Neuronal stem cell (in vitro differentiated cells): ENCODE results near the gene PRKACA.
"Not testable (repeated sequence)": the region's sequence is repeated elsewhere in the genome, so short reads cannot be mapped to it uniquely, and the experiment has no call there.

Experiments
- DNase-seq: peaks from one replicate; pipeline ENCODE4 v3.0.0-alpha.2; 2013; ENCODE audit warnings: low spot score
- H2AFZ ChIP-seq: one replicate; pipeline ENCODE4 v1.6.1; 2013; ENCODE audit warnings: mild to moderate bottlenecking, low read length, inconsistent platforms
- H2AK5ac ChIP-seq: 2 replicates; pipeline ENCODE4 v1.6.1; 2013; ENCODE audit warnings: low read depth, mild to moderate bottlenecking, inconsistent platforms, low read length, moderate library complexity, mixed read lengths
- H2BK120ac ChIP-seq: 2 replicates; pipeline ENCODE4 v1.6.1; 2013; ENCODE audit warnings: low read depth, mild to moderate bottlenecking, inconsistent platforms, low read length, moderate library complexity, mixed read lengths
- H2BK12ac ChIP-seq: one replicate; pipeline ENCODE4 v1.6.1; 2013; ENCODE audit warnings: low read length, inconsistent platforms
- H2BK15ac ChIP-seq: 2 replicates; pipeline ENCODE4 v1.6.1; 2013; ENCODE audit warnings: mild to moderate bottlenecking, low read length, inconsistent platforms, mixed read lengths
- H2BK5ac ChIP-seq: one replicate; pipeline ENCODE4 v1.6.1; 2013; ENCODE audit warnings: inconsistent platforms, mild to moderate bottlenecking, low read length, moderate library complexity
- H3K14ac ChIP-seq: one replicate; pipeline ENCODE4 v1.6.1; 2013; ENCODE audit warnings: low read length, inconsistent platforms
- H3K18ac ChIP-seq: 2 replicates; pipeline ENCODE4 v1.6.1; 2013; ENCODE audit warnings: low read length, inconsistent platforms
- H3K23ac ChIP-seq: 2 replicates; pipeline ENCODE4 v1.6.1; 2013; ENCODE audit warnings: low read depth, mild to moderate bottlenecking, mixed read lengths, low read length, inconsistent platforms; ENCODE audit not compliant: poor library complexity
- H3K27ac ChIP-seq: replicated peaks from 3 replicates; pipeline ENCODE4 v1.5.1; 2013; ENCODE audit warnings: low read length, inconsistent platforms
- H3K27me3 ChIP-seq, 3 experiments: 2 replicates each; pipeline ENCODE4 v1.6.1; 2013; ENCODE audit warnings: low read length in 3 of 3, mild to moderate bottlenecking in 2 of 3, inconsistent platforms in 1 of 3, low read depth in 1 of 3, mixed read lengths in 1 of 3, moderate library complexity in 1 of 3; ENCODE audit not compliant: control insufficient read depth in 3 of 3, insufficient read depth in 3 of 3
- H3K36me3 ChIP-seq, 2 donors: replicated peaks in 1 of 2; 2 replicates each; pipeline ENCODE4 v1.6.1; 2013; ENCODE audit warnings: low read length in 2 of 2; ENCODE audit not compliant: control insufficient read depth in 2 of 2, insufficient read depth in 2 of 2
- H3K4ac ChIP-seq: 2 replicates; pipeline ENCODE4 v1.6.1; 2013; ENCODE audit warnings: inconsistent platforms, mild to moderate bottlenecking, low read length, moderate library complexity
- H3K4me1 ChIP-seq, 2 donors: 1 replicate in 1 of 2; 2 replicates in 1 of 2; pipeline ENCODE4 v1.6.1; 2013; ENCODE audit warnings: low read length in 2 of 2, low read depth in 1 of 2; ENCODE audit not compliant: control insufficient read depth in 2 of 2, insufficient read depth in 1 of 2
- H3K4me2 ChIP-seq: one replicate; pipeline ENCODE4 v1.6.1; 2013; ENCODE audit warnings: mild to moderate bottlenecking, low read length, inconsistent platforms; ENCODE audit not compliant: insufficient read depth, poor library complexity, severe bottlenecking
- H3K4me3 ChIP-seq, 2 donors: 2 replicates each; pipeline ENCODE4 v1.5.1; 2013; ENCODE audit warnings: low read length in 2 of 2, mild to moderate bottlenecking in 2 of 2, inconsistent platforms in 1 of 2, moderate library complexity in 1 of 2
- H3K79me1 ChIP-seq: one replicate; pipeline ENCODE4 v1.6.1; 2013; ENCODE audit warnings: low read depth, mild to moderate bottlenecking, inconsistent platforms, low read length, moderate library complexity
- H3K9ac ChIP-seq: one replicate; pipeline ENCODE4 v1.6.1; 2013; ENCODE audit warnings: mild to moderate bottlenecking, low read depth, low read length, inconsistent platforms; ENCODE audit not compliant: poor library complexity
- H3K9me3 ChIP-seq, 2 donors: replicated peaks in 1 of 2; 2 replicates each; pipeline versions ENCODE3 to v1.6.1; 2013; ENCODE audit warnings: low read length in 2 of 2, mild to moderate bottlenecking in 2 of 2, inconsistent platforms in 1 of 2, low read depth in 1 of 2, mixed read lengths in 1 of 2, moderate library complexity in 1 of 2; ENCODE audit not compliant: control insufficient read depth in 2 of 2, insufficient read depth in 1 of 2
- H4K8ac ChIP-seq: one replicate; pipeline ENCODE4 v1.6.1; 2013; ENCODE audit warnings: low read depth, mild to moderate bottlenecking, inconsistent platforms, low read length, moderate library complexity
- H4K91ac ChIP-seq: one replicate; pipeline ENCODE4 v1.6.1; 2013; ENCODE audit warnings: low read length, low read depth, mild to moderate bottlenecking, inconsistent platforms; ENCODE audit not compliant: poor library complexity
- WGBS, 2 donors: extraction: QIAGEN DNeasy Blood & Tissue Kit; methylation state at CpG; one replicate each; pipeline ENCODE4 v1.1.7; 2013; ENCODE audit warnings: missing lambda C conversion rate in 2 of 2, mixed read lengths in 1 of 2; ENCODE audit not compliant: insufficient read length in 2 of 2, insufficient replicate concordance in 1 of 2; ENCODE audit errors: extremely low coverage in 2 of 2; 5-methylcytosine and 5-hydroxymethylcytosine counted together

Gene PRKACA

DNA sequence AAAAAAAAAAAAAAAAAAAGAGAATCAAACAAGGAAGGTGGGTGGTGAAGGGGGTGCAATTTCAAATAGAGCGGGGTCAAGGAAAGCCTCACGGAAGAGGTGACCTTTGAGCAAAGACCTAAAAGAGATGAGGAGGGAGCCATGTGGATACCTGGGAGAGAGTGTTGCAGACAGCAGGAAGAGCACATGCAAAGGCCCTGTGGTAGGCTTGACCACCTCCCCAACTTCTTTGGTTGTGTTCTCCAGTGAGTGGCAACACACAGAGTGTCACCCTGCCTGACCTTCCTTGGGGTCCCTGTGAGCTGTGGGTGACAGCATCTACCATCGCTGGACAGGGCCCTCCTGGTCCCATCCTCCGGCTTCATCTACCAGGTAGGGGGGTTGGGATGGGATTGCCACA, 67.0 kb downstream of the PRKACA start:
- Histone ChIP-seq H3K9me3 (peaks cover 3 to 4% of the 10 kb centered on the region in 2 donors), H3K9ac (no peak overlapping the region), H2AK5ac (no peak overlapping the region), H2AFZ (no peak overlapping the region), H3K4me1 (no peaks in the 10 kb centered on the region), H2BK12ac (no peak overlapping the region), H4K91ac (no peak overlapping the region), H3K4ac (no peak overlapping the region), H3K23ac (no peak overlapping the region), H3K36me3 (peaks cover 2 to 3% of the 10 kb centered on the region in 2 donors), H4K8ac (no peak overlapping the region), H2BK5ac (no peak overlapping the region), H3K14ac (no peak overlapping the region), H3K4me2 (no peak overlapping the region), H3K79me1 (no peaks in the 10 kb centered on the region), H2BK120ac (no peak overlapping the region), H3K27ac (no peak overlapping the region), H2BK15ac (no peak overlapping the region), H3K4me3 (no peak overlapping the region), H3K27me3 (no peaks in the 10 kb centered on the region), H3K18ac (no peak overlapping the region)
- no CpG with 5 or more reads among the region's 4 CpGs for WGBS, 2 donors
- DNase-seq = no peak

DNA sequence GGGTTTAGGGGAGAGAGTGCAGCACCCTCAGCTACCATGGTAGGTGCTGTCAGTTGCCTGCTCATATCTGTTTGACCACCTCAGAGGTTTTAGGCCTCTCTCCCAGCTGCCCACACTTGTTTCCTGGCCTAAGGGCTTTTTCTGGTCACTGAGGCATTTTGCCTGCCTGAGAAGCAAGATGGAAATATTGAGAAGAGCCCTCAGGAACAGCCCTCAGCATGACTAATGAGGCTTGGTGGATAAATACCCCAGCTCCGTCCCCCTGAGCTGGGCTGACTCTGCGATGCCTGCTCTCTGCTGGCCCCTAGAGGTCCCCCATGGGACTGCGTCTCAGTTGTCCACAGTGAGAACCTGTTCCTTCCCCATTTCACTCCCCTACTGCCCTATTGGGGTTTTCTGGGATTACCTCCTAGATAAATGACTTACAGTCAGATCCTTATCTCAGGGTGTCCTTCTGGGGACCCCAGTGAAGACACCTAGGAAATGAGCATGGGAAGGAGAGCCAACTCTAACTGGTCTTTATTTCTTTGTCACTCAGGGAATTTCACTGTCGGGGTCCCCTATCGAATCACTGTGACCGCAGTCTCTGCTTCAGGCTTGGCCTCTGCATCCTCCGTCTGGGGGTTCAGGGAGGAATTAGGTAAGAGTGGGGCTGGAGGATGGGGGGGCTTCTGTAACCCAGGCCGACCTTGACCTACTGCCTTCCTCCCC, 69.0 kb downstream of the PRKACA start:
- H3K4ac ChIP-seq = no peak overlapping the region
- no peak overlapping the region for H2AFZ ChIP-seq
- no peaks in the 10 kb centered on the region for H3K27me3 ChIP-seq
- H3K18ac ChIP-seq = no peak overlapping the region
- H3K14ac ChIP-seq = no peak overlapping the region
- no peak overlapping the region for H4K91ac ChIP-seq
- H2BK15ac ChIP-seq = no peak overlapping the region
- H2AK5ac ChIP-seq = no peak overlapping the region
- H3K4me2 ChIP-seq = no peak overlapping the region
- no peak overlapping the region for H3K27ac ChIP-seq
- no peak overlapping the region for H3K9ac ChIP-seq
- H3K79me1 ChIP-seq = no peaks in the 10 kb centered on the region
- H4K8ac ChIP-seq = no peak overlapping the region
- H3K4me3 ChIP-seq = no peak overlapping the region
- no peak overlapping the region for H2BK120ac ChIP-seq
- H3K4me1 ChIP-seq = no peaks in the 10 kb centered on the region
- peak; percentile 30 for DNase-seq
- H2BK12ac ChIP-seq = no peak overlapping the region
- no CpG with 5 or more reads among the region's 8 CpGs for WGBS, 2 donors
- peaks cover 3 to 4% of the 10 kb centered on the region in 2 donors for H3K9me3 ChIP-seq
- H2BK5ac ChIP-seq = no peak overlapping the region
- peaks cover 2 to 3% of the 10 kb centered on the region in 2 donors for H3K36me3 ChIP-seq
- H3K23ac ChIP-seq = no peak overlapping the region

DNA sequence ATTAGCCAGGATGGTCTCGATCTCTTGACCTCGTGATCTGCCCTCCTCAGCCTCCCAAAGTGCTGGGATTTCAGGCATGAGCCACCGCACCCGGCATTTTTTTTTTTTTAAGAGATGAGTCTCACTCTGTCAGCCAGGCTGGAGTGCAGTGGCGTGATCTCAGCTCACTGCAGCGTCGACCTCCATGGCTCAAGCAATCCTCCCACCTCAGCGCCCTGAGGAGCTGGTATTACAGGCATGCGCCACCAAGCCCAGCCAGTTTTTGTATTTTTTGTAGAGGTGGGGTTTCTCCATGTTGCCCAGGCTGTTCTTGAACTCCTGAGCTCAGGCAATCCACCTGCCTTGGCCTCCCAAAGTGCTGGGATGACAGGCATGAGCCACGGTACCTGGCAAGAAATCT, 69.7 kb downstream of the PRKACA start:
- no CpG with 5 or more reads among the region's 10 CpGs for WGBS, 2 donors
- not testable (repeated sequence) for H2BK15ac ChIP-seq, H4K91ac ChIP-seq, H3K14ac ChIP-seq, H3K9ac ChIP-seq, H3K27me3 ChIP-seq, H3K4ac ChIP-seq, DNase-seq, H3K4me3 ChIP-seq, H3K79me1 ChIP-seq, H3K9me3 ChIP-seq, H2BK120ac ChIP-seq, H3K4me2 ChIP-seq, H3K36me3 ChIP-seq, H3K18ac ChIP-seq, H3K4me1 ChIP-seq, H2AK5ac ChIP-seq, H4K8ac ChIP-seq, H2BK5ac ChIP-seq, H2AFZ ChIP-seq, H3K27ac ChIP-seq, H3K23ac ChIP-seq, H2BK12ac ChIP-seq

DNA sequence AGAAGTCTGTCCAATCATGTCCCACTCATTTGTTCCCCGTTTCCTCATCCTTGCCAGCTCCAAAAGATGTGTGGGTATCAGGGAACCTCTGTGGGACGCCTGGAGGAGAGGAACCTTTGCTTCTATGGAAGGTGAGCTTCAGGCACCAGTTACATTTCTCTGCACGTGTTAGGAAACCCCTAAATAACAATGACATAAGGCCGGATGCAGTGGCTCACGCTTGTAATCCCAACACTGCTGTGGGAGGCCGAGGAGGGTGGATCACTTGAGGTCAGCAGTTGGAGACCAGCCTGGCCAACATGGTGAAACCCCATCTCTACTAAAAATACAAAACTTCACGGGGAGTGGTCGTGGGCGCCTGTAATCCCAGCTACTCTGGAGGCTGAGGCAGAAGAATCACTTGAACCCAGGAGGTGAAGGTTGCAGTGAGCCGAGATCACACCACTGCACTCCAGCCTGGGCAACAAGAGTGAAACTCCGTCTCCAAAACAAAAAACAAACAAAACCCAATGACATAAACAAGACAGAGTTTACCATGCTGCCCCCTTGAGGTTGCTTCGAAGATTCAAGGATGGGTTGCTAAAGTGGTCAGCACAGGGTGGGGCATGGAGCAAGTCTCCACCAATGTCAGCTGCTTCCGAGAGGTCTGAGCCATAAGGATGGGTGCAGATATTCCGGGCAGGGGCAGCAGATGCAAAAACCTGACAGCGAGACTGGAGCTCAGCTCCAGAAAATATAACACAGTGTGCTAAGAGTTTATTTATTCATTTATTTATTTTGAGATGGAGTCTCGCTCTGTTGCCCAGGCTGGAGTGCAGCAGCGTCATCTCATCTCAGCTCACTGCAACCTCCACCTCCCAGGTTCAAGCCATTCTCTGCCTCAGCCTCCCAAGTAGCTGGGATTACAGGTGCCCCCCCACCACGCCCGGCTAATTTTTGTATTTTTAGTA, 74.6 kb downstream of the PRKACA start:
- not testable (repeated sequence) for H3K4me1 ChIP-seq, H3K9me3 ChIP-seq, H3K4me2 ChIP-seq, H4K8ac ChIP-seq, H2BK5ac ChIP-seq, H4K91ac ChIP-seq, H2BK12ac ChIP-seq, H3K9ac ChIP-seq, H2AK5ac ChIP-seq, H3K27ac ChIP-seq, H2BK120ac ChIP-seq, H3K27me3 ChIP-seq, H2BK15ac ChIP-seq, H3K14ac ChIP-seq, H3K36me3 ChIP-seq, H3K4ac ChIP-seq, H3K79me1 ChIP-seq, H3K4me3 ChIP-seq, H3K23ac ChIP-seq
- Histone ChIP-seq H3K18ac (peak overlapping the region; percentile 1), H2AFZ (peak overlapping the region; percentile 53)
- DNase-seq = peak; percentile 64
- WGBS, 2 donors = no CpG with 5 or more reads among the region's 19 CpGs
